Gastrocnemius medialis (tissue), 4 donors: ENCODE results near the gene ADGRG4.

Source experiments
- CTCF ChIP-seq, 5 experiments: fragments of 450-650 bp in 3 of 5; fragments of 200-600 bp in 2 of 5; sonication (generic) in 2 of 5; IDR thresholded peaks in 4 of 5; conservative IDR thresholded peaks in 1 of 5; 1 replicate in 4 of 5; 2 replicates in 1 of 5; pipeline ENCODE4 v1.5.1; 2016 to 2019; ENCODE audit warnings: antibody characterized with exemption in 5 of 5, mild to moderate bottlenecking in 3 of 5, moderate library complexity in 3 of 5
- POLR2A ChIP-seq, 2 donors: fragments of 450-650 bp; IDR thresholded peaks; one replicate each; pipeline ENCODE4 v1.6.1; 2017; ENCODE audit warnings: antibody characterized with exemption in 2 of 2, mild to moderate bottlenecking in 2 of 2, moderate library complexity in 2 of 2

GRCh38 chrX:136457303-136457917 is 156.6 kb downstream of the ADGRG4 start:
- no peak for TF ChIP-seq CTCF (IDR thresholded peaks at IDR 0.05 in 4 of 5, conservative IDR thresholded peaks at IDR 0.05 in 1 of 5)
- TF ChIP-seq POLR2A (IDR thresholded peaks at IDR 0.05), result no peak
